ENCODE results near the gene LILRB3. TPM values are rescaled to one million over a fixed set of nuclear protein-coding genes. Genes with fewer than 3 reads are reported as not detected.

The LILRB3 gene
- total and polyA plus RNA-seq, 2 donors (not counting 1 experiment from before 2014, with no cell fraction given): not detected

- Histone ChIP-seq H3K4me3 (replicated peaks in 1 of 4; ENCODE audit: control extremely low read depth in 1 of 4, insufficient read depth in 1 of 4, low read depth in 3 of 4, low read length in 4 of 4) (peak overlapping the region; percentile 32 to 82 (median 59)), H3K79me2 (ENCODE audit: control insufficient read depth, insufficient read depth, low read length) (peaks cover 30% of the 10 kb centered on the region), H3K4me2 (ENCODE audit: extremely low read depth, insufficient read depth, low read length) (peak overlapping the region; percentile 67), H3K4me1 (ENCODE audit: control insufficient read depth, extremely low read depth, insufficient read depth, low read length) (peaks cover 11% of the 10 kb centered on the region), H2AFZ (ENCODE audit: low read length) (no peak overlapping the region), H3K9me3 (ENCODE audit: control insufficient read depth, insufficient read depth, low read depth, low read length) (no peaks in the 10 kb centered on the region), H3K27ac (ENCODE audit: insufficient read depth, low read length) (peak overlapping the region; percentile 98), H4K20me1 (ENCODE audit: control insufficient read depth, extremely low read depth, insufficient read depth, low read length) (no peaks in the 10 kb centered on the region), H3K9ac (ENCODE audit: insufficient read depth, low read length) (peak overlapping the region; percentile 52), H3K27me3 (ENCODE audit: control insufficient read depth, insufficient read depth, low read length) (no peaks in the 10 kb centered on the region), H3K36me3 (ENCODE audit: control insufficient read depth, insufficient read depth, low read length) (peaks cover 10% of the 10 kb centered on the region)
- DNase-seq (ENCODE audit: low read depth in 2 of 2): peak in 1 of 2 donors; percentile 84
- no peak for TF ChIP-seq CTCF (conservative IDR thresholded peaks at IDR 0.05 in 1 of 2, IDR thresholded peaks at IDR 0.05 in 1 of 2; ENCODE audit: low read depth in 1 of 2, low read length in 2 of 2)
- TF ChIP-seq EZH2 (IDR thresholded peaks at IDR 0.05; ENCODE audit: low read length, missing control alignments): no peak
Measured at GRCh38 chr19:54188215-54188871, 34.5 kb downstream of the LILRB3 start.

GRCh38 chr19:54186934-54187381, 35.8 kb downstream of the LILRB3 start:
- Histone ChIP-seq H3K4me1 (ENCODE audit: control insufficient read depth, extremely low read depth, insufficient read depth, low read length) (peaks cover 4% of the 10 kb centered on the region), H2AFZ (ENCODE audit: low read length) (no peak overlapping the region), H3K79me2 (ENCODE audit: control insufficient read depth, insufficient read depth, low read length) (peaks cover 21% of the 10 kb centered on the region), H3K27ac (ENCODE audit: insufficient read depth, low read length) (no peak overlapping the region), H4K20me1 (ENCODE audit: control insufficient read depth, extremely low read depth, insufficient read depth, low read length) (no peaks in the 10 kb centered on the region), H3K4me3 (replicated peaks in 1 of 4; ENCODE audit: control extremely low read depth in 1 of 4, insufficient read depth in 1 of 4, low read depth in 3 of 4, low read length in 4 of 4) (no peak overlapping the region), H3K9me3 (ENCODE audit: control insufficient read depth, insufficient read depth, low read depth, low read length) (no peaks in the 10 kb centered on the region), H3K36me3 (ENCODE audit: control insufficient read depth, insufficient read depth, low read length) (peaks cover 7% of the 10 kb centered on the region), H3K9ac (ENCODE audit: insufficient read depth, low read length) (no peak overlapping the region), H3K27me3 (ENCODE audit: control insufficient read depth, insufficient read depth, low read length) (no peaks in the 10 kb centered on the region), H3K4me2 (ENCODE audit: extremely low read depth, insufficient read depth, low read length) (peak overlapping the region; percentile 36)
- TF ChIP-seq CTCF (conservative IDR thresholded peaks at IDR 0.05 in 1 of 2, IDR thresholded peaks at IDR 0.05 in 1 of 2; ENCODE audit: low read depth in 1 of 2, low read length in 2 of 2) (no peak), EZH2 (IDR thresholded peaks at IDR 0.05; ENCODE audit: low read length, missing control alignments) (no peak)
- no peak for DNase-seq (ENCODE audit: low read depth in 2 of 2)

- no peak overlapping the region for H3K9ac ChIP-seq (ENCODE audit: insufficient read depth, low read length)
- H3K36me3 ChIP-seq (ENCODE audit: control insufficient read depth, insufficient read depth, low read length): peaks cover 7% of the 10 kb centered on the region
- no peak for DNase-seq (ENCODE audit: low read depth in 2 of 2)
- H3K27me3 ChIP-seq (ENCODE audit: control insufficient read depth, insufficient read depth, low read length): no peaks in the 10 kb centered on the region
- H2AFZ ChIP-seq (ENCODE audit: low read length): no peak overlapping the region
- no peaks in the 10 kb centered on the region for H4K20me1 ChIP-seq (ENCODE audit: control insufficient read depth, extremely low read depth, insufficient read depth, low read length)
- no peak overlapping the region for H3K4me2 ChIP-seq (ENCODE audit: extremely low read depth, insufficient read depth, low read length)
- TF ChIP-seq CTCF (conservative IDR thresholded peaks at IDR 0.05 in 1 of 2, IDR thresholded peaks at IDR 0.05 in 1 of 2; ENCODE audit: low read depth in 1 of 2, low read length in 2 of 2) (no peak), EZH2 (IDR thresholded peaks at IDR 0.05; ENCODE audit: low read length, missing control alignments) (no peak)
- H3K4me3 ChIP-seq (replicated peaks in 1 of 4; ENCODE audit: control extremely low read depth in 1 of 4, insufficient read depth in 1 of 4, low read depth in 3 of 4, low read length in 4 of 4): no peak overlapping the region
- H3K27ac ChIP-seq (ENCODE audit: insufficient read depth, low read length): no peak overlapping the region
- H3K79me2 ChIP-seq (ENCODE audit: control insufficient read depth, insufficient read depth, low read length): peaks cover 21% of the 10 kb centered on the region
- H3K4me1 ChIP-seq (ENCODE audit: control insufficient read depth, extremely low read depth, insufficient read depth, low read length): no peaks in the 10 kb centered on the region
- no peaks in the 10 kb centered on the region for H3K9me3 ChIP-seq (ENCODE audit: control insufficient read depth, insufficient read depth, low read depth, low read length)
Measured at GRCh38 chr19:54186351-54186750, 36.5 kb downstream of the LILRB3 start.
